Measurements from ENCODE around the gene RNF152. TPM values are rescaled to one million over a fixed set of nuclear protein-coding genes. Genes with fewer than 3 reads are reported as not detected.

RNF152 gene
- total RNA-seq, 1 donor from 2014 or later = 76.4 TPM

DNA sequence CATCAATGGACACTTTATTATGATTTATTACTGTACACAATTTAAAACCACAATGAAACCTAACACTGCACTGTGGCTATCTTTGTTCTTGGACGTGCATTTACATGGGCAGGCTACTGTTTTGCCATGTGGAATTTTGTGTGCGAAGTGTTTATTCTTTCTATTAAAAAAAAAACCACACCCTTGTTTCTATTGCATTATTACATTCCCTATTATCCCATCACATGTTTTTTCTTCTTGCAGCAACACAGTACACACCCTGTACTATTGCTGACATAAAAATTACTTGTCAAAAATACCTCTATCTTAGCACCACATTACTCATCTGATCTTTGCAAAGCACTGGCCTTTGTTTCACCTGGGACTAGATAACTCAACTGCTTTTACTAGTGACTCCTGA is 1.5 kb downstream of the RNF152 start:
- DNase-seq (ENCODE audit: extremely low spot score, unreplicated experiment) = no peak
- H3K9me3 Mint-ChIP-seq (ENCODE audit: unreplicated experiment) = no peaks in the 10 kb centered on the region
- H3K4me1 Mint-ChIP-seq (ENCODE audit: unreplicated experiment) = peaks cover 56% of the 10 kb centered on the region
- H3K36me3 Mint-ChIP-seq (ENCODE audit: unreplicated experiment) = peaks cover 39% of the 10 kb centered on the region
- peak overlapping the region; percentile 38 for H3K27ac Mint-ChIP-seq (ENCODE audit: unreplicated experiment)
- TF ChIP-seq, protein P1, sequence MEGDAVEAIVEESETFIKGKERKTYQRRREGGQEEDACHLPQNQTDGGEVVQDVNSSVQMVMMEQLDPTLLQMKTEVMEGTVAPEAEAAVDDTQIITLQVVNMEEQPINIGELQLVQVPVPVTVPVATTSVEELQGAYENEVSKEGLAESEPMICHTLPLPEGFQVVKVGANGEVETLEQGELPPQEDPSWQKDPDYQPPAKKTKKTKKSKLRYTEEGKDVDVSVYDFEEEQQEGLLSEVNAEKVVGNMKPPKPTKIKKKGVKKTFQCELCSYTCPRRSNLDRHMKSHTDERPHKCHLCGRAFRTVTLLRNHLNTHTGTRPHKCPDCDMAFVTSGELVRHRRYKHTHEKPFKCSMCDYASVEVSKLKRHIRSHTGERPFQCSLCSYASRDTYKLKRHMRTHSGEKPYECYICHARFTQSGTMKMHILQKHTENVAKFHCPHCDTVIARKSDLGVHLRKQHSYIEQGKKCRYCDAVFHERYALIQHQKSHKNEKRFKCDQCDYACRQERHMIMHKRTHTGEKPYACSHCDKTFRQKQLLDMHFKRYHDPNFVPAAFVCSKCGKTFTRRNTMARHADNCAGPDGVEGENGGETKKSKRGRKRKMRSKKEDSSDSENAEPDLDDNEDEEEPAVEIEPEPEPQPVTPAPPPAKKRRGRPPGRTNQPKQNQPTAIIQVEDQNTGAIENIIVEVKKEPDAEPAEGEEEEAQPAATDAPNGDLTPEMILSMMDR (IDR thresholded peaks at IDR 0.05) = no peak
- peak overlapping the region; percentile 96 for H3K4me3 Mint-ChIP-seq (ENCODE audit: unreplicated experiment)
- H3K27me3 Mint-ChIP-seq (ENCODE audit: unreplicated experiment) = no peaks in the 10 kb centered on the region

DNA sequence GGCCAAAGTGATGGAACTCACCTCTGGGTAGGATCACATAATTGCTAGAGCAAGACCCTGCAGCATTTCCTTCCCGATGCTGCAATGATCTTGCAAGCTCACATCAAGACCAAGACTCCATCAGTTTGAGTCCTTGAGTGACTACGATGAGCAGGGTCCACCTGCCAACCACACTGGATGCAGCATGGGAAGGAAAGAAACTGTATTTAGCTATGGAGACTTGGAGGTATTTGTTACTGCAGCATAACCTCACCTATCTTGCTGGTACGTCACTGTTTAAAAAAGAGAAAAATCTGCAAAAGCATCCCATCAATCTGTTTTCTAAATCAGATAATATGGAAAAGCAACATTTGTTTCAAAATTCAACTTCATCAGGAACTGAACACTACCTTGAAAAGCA is 2.5 kb downstream of the RNF152 start:
- Mint-ChIP-seq H3K4me3 (ENCODE audit: unreplicated experiment) (no peak overlapping the region), H3K4me1 (ENCODE audit: unreplicated experiment) (peaks cover 62% of the 10 kb centered on the region), H3K27ac (ENCODE audit: unreplicated experiment) (no peak overlapping the region), H3K9me3 (ENCODE audit: unreplicated experiment) (no peaks in the 10 kb centered on the region), H3K36me3 (ENCODE audit: unreplicated experiment) (peaks cover 45% of the 10 kb centered on the region), H3K27me3 (ENCODE audit: unreplicated experiment) (no peaks in the 10 kb centered on the region)
- no peak for DNase-seq (ENCODE audit: extremely low spot score, unreplicated experiment)
- TF ChIP-seq, protein P1 (IDR thresholded peaks at IDR 0.05) = no peak

DNA sequence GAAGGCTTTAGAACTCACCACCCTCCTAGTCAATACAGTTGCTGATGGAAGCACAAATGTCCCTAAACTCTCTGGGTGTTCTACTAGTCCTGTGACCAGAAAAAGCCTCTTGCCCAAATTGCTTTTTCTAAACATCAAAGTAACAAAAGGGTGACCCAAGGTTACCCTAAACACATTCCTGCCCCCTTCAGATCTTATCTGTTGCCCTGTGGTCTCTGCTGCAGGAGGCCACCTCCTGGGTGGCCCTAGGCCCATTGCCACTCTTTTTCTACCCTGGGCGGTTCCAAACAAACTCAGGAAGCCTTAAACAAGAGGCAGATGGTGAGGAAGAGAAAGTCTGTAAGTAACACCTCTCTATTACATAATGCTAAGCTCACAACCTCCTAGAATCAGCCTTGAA is 3.3 kb downstream of the RNF152 start:
- Mint-ChIP-seq H3K36me3 (ENCODE audit: unreplicated experiment) (peaks cover 49% of the 10 kb centered on the region), H3K9me3 (ENCODE audit: unreplicated experiment) (no peaks in the 10 kb centered on the region), H3K4me3 (ENCODE audit: unreplicated experiment) (no peak overlapping the region), H3K4me1 (ENCODE audit: unreplicated experiment) (peaks cover 58% of the 10 kb centered on the region), H3K27ac (ENCODE audit: unreplicated experiment) (peak overlapping the region; percentile 48), H3K27me3 (ENCODE audit: unreplicated experiment) (no peaks in the 10 kb centered on the region)
- DNase-seq (ENCODE audit: extremely low spot score, unreplicated experiment) = no peak
- TF ChIP-seq, protein P1 (IDR thresholded peaks at IDR 0.05) = no peak

DNA sequence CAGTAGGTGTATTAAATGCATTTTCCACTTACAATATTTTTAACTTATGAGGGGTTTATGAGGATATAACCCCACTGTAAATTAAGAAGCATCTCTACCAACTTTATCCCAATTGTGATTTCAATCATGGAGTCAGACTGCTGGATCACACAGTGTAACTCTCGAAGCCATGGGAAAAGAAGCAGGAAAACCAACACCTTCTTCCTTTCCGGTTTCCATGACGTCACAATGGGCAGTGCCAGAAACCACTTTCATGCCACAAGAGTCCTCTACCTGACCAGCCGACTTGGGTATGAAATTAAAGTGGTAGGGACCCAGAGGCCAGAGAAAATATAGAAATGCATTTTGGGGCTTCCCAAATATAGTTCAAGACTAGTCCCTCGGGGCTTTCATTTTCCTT is 4.2 kb downstream of the RNF152 start:
- TF ChIP-seq, protein P1 (IDR thresholded peaks at IDR 0.05) = no peak
- Mint-ChIP-seq H3K36me3 (ENCODE audit: unreplicated experiment) (peaks cover 54% of the 10 kb centered on the region), H3K4me3 (ENCODE audit: unreplicated experiment) (no peak overlapping the region), H3K27ac (ENCODE audit: unreplicated experiment) (no peak overlapping the region), H3K9me3 (ENCODE audit: unreplicated experiment) (no peaks in the 10 kb centered on the region), H3K27me3 (ENCODE audit: unreplicated experiment) (no peaks in the 10 kb centered on the region), H3K4me1 (ENCODE audit: unreplicated experiment) (peaks cover 62% of the 10 kb centered on the region)
- no peak for DNase-seq (ENCODE audit: extremely low spot score, unreplicated experiment)

DNA sequence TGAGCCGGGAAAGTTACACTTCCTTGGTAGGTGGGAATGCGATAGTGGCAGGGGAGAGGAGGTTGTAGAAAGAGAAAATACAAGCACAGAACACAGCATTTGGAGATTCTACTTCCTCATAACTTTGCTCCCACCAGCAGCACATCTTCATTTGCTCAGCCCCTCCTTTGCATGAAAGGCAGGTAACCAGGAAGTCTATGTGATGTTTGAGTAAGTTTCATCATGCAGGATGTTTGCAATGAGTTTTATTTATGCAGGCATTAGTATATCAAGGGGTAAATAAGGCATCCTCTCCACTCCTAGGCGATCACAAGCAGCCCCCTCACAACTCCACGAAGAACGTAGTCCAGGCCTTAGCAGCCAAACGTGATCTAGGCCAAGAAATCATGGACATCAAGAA is 5.0 kb downstream of the RNF152 start:
- TF ChIP-seq, protein P1 (IDR thresholded peaks at IDR 0.05) = no peak
- H3K4me1 Mint-ChIP-seq (ENCODE audit: unreplicated experiment) = peaks cover 68% of the 10 kb centered on the region
- no peak overlapping the region for H3K4me3 Mint-ChIP-seq (ENCODE audit: unreplicated experiment)
- no peak overlapping the region for H3K27ac Mint-ChIP-seq (ENCODE audit: unreplicated experiment)
- H3K9me3 Mint-ChIP-seq (ENCODE audit: unreplicated experiment) = no peaks in the 10 kb centered on the region
- peaks cover 54% of the 10 kb centered on the region for H3K36me3 Mint-ChIP-seq (ENCODE audit: unreplicated experiment)
- DNase-seq (ENCODE audit: extremely low spot score, unreplicated experiment) = no peak
- H3K27me3 Mint-ChIP-seq (ENCODE audit: unreplicated experiment) = no peaks in the 10 kb centered on the region

All from osteocyte (in vitro differentiated cells).